Stimulated activated CD4-positive, alpha-beta T cell treated with anti-CD3 and anti-CD28 coated beads, Interleukin-1b, Interleukin-23, amount 100 ng/mL, for 48 hours (primary cell): ENCODE data around the gene ZBTB5.

Experiments
- DNase-seq: peaks from one replicate; pipeline ENCODE4 v3.0.0-alpha.2; 2020

The ZBTB5 gene

DNA sequence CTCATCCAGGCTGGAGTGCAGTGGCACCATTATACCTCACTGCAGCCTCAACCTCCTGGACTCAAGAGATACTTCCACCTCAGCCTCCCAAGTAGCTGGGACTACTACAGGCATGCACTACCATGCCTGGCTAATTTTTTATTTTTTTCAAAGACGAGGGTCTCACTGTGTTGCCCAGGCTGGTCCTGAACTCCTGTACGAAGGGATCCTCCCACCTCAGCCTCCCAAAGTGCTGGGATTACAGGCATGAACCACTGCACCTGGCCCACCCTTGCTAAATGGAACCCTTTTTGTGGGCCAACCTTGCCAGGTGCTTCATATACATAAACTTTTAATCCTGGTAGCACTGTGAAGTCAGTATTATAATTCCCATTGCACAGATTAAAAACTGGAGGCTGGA, 41.7 kb downstream of the ZBTB5 start:
- DNase-seq: no peak

GRCh38 chr9:37422289-37423104, 42.8 kb downstream of the ZBTB5 start, which contains the start of gene GRHPR:
TSS of gene GRHPR (plus strand) at chr9:37422696. CDS start at chr9:37422751, 55 bp downstream.
- DNase-seq: peak; percentile 90

DNA sequence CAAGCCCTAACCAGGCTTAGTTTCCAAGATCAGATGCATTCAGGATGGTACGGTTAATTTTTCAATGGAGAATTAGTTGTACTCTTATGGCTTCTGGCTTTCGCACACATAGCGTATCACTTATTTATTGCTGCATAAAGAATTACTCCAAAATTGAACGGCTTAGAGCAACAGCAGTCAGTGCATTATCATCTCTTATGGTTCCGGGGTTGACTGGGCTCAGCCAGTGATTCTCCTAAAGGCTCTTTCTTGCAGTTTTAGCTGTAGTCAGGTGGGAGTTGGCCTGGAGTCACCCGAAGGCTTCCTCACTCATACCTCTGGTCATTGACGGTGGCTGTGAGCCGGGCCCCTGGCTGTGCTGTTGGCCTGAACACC, 43.3 kb downstream of the ZBTB5 start:
- DNase-seq: no peak

DNA sequence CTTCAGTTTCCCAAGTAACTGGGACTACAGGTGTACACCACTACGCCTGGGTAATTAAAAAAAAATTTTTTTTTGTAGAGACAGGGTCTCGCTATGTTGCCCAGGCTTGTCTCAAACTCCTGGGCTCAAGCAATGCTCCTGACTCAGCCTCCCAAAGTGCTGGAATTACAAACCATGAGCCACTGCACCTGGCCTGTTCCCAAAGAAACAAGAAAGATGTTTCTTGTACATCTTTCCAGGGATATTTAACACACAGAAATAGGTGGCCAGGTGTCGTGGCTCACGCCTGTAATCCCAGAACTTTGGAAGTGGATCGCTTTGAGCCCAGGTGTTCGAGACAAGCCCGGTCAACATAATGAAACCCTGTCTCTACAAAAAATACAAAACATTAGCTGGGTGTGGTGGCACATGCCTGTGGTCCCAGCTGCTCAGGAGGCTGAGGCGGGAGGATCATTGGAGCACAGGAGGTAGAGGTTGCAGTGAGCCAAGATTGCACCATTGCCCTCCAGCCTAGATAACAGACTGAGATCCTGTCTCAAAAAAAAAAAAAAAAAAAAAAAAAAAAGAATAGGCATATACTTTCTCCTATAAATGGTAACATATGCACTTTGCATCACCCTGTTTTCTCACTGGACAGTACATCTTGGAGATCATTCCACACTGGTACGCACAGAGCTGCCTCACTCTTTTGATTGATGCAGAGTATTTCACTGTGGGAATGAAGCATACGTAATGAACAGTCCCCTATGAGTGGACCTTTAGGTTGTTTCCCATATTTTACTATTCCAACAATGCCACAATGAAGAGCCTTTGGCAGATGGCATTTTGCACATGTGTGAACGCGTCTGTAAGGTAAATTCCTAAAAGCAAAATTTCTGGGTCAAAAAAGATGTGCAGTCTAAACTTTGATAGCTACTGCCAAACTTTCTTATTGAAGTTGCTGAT, 44.7 kb downstream of the ZBTB5 start:
- no peak for DNase-seq

DNA sequence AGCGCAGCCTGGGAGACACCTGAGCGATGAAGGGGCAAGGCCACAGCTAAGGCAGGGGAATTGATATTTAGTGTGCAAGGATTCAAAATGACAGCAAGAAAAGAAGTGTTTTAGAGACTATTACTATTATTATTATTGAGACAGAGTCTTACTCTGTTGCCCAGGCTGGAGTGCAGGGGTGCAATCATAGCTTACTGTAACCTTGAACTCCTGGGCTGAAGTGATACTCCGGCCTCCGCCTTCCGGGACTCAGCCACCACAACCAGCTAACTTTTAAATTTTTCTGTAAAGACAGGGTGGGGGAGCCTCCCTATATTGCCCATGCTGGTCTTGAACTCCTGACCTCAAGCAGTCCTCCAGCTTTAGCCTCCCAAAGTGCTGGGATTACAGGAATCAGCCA, 46.0 kb downstream of the ZBTB5 start:
- no peak for DNase-seq

DNA sequence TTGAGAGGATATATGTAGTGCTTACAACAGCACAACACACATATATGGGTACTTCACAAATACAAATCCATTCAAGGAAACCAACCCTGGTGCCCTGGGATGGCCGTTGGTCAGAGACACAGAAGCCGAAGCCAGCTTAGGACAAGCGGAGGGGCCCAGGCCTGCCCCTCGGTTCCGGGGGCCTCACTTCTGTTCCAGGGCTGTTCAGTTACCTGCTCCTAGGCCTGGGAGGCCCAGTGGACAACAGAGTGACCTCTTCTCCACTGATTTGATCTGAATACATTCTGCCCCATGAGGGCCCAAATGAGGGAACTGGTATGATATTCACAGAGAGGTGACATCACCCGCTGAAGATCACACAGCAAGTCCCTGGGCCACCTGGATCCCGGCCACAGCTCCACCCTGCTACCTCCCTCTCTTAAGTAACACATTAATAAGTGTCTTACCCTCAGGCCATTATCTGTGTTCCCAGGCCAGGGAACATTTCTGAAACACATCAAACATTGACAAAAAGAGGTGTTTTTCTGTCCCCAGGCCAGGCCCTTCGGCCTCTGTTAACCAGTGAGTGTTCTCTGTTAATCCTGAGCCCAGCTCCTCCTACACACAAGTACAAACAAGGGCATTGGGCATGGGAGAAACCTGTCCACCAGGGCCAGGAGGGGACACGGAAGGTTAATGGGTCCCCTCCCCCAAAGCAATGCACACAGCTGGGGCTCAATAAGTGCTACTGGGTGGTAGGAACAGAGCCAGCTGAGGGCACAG, 47.2 kb downstream of the ZBTB5 start:
- no peak for DNase-seq

DNA sequence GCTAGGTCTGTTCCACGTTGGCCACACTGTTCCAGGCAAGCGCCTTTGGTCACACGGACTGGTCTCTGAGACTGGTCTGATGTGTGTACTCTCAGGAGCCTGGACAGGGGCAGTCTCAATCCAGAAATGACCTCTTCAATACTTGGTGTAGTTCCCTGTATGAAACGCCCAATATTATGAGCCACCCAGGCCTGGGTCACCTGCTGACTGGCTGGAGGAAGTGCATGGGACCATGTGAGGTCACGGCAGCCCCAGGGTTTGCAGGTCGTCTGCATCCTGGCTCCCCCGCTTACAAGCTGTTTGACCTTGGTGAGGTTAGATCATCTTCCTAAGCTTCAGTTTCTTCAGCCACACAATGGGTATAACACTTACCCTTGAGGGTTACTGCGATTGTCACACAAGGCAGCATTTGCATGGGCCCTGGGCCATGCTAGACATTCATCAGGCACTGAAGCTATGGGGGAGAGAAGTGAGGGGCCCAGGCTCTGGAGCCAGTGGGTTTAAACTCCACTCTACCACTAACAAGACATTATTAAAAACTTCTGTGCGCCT, 47.9 kb downstream of the ZBTB5 start:
- DNase-seq: no peak

DNA sequence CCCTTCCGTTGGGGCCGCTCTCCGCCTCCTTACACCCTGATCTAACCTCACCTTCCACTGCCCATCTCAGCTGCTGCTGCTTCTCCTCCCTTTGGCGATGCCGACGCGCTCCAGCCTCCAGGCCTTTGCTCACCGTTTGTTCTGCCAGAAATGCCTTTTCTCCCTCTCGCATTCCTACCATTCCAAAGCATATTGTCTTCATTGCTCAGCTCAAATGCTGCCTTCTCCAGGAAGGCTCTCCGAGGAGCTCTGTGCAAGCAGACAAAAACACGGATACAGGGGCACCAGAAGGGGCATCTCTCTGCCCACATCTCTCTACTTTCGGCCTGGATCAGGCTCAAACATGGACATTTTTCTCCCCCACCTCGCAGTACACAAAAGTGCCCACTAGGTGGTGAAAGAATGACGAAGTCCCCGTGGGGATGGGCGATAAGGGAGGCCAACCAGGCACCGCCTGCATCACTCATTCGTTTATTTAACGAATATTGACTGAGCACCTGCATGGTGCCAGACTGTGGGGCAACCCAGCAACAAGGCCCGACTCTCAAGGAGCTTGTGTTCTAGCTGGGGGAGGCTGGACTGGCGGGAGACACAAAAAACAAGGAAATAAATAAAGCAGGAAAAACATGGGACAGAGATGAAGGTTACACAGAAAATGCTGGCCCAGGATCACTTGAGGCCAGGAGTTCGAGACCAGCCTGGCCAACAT, 50.1 kb downstream of the ZBTB5 start:
- peak; percentile 81 for DNase-seq

DNA sequence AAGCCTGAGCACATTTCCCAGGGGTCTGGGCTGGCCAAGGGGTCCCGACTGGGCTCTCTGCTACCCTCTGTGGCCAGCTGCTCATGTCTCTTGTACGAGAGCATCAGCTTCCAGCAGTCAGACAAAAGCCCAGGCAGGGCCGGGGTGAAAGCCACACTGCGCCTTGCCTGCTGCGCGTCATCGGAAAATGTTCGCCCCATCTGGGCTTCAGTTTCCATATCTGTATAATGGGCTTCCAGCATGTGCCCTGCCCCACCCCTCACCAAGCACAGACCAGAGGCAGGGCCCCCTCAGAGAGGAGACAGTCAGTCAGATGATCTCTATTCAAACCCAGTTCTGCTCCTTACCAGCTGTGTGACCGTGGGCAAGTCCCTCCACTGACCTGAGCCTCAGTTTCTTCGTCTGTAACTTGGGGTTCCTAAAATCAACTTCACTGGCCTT, 50.7 kb downstream of the ZBTB5 start:
- no peak for DNase-seq

GRCh38 chr9:37413311-37413710, 51.9 kb downstream of the ZBTB5 start:
- no peak for DNase-seq

GRCh38 chr9:37412431-37413151, 52.7 kb downstream of the ZBTB5 start:
- no peak for DNase-seq

DNA sequence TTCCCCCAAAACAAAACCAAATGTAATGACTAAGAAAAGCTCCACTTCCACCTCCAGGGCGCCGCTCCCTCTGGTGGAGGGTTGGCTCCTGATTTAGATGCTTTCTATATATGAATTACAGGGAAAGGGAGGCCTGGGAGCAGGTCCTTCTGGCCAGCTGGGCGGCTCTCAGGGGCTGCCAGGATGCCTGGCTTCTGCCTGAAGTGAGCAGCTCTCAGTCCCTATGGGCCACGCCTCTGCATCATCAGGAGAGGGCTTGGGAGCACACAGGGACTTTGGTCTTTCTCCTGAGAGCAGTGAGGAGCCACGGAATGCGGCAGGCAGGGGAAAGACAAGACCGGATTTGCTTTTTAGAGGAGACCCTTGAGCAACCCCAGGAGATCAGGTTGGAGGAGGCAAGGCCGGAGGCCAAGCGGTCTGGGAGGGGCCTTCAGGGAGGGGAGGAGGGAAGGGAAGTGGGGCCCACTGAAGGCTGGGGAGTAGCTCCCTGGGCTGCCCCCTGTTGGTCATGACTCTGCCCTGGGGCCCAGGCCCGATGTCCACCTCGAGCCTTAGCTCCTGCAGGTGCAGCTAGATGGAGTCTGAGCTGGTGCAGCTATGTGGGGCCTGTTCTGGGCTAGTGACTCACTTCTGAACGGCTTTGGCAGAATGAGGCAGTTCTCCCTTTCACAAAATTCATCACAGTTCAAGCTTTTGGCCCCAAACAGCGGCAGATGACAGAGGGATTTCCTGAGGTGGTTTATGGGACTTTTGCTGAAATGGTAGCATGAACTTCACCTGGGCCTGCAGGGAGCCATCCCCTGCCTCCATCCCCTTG, 54.1 kb downstream of the ZBTB5 start:
- DNase-seq: peak; percentile 65

DNA sequence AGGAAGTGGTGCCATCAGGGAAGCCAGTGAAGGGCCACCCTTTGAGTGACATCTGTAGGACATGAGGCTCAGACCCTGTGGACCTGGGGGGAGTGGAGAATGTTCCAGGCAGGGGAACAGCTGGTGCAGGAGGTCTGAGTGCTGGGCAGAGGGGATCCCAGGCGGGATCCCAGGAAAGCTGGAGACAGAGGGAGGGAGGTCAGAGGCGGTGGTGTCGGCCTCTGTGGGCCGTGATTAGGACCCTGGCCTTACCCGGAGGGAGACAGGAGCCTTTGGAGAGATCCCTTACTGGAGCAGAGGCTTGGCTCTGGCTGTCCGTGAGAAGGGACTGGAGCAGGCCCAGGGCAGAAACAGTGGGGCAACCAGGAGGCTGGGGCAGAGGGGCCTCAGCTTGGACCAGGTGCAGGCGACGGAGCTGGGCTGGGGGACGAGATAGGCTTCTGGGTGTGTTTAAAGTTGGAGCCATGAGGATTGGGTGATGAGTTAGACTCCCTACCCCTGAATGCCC, 54.8 kb downstream of the ZBTB5 start:
- no peak for DNase-seq

DNA sequence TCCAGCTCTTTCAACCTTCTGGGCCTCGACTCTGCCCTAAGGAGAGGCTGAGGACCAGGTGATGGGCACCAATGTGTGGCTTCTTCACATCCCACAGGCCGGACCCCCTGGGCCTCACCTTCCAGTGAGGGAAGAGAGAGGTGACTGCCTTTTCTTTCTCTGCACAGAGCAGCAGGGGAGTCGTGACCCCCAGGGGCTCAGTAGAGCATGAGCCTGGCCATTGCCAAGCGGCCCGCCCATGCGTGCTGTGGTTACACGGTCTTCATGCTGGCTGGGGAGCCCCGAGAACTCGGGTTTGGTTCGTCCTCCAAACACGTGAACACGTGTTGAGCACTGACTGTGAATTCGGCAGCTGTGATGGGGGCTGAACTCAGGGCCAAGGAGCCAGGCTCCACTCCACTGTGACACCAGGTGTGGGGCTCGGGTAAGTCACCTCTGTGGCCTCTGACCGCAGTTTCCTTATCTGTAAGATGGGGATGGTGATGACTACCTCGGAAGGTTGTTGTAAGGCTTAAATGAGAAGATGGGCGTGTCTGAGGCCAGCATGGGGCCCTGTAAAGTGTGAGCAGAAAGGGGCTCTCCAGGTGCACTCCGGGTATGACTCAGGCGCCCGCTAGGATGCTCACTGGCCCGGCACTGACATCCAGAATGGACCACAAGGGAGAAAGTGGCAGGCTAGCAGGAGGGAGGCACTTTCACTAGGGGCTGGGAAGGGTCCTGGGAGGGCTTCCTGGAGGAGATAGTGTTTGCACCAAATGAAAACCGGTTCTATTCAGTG, 56.1 kb downstream of the ZBTB5 start:
- peak; percentile 83 for DNase-seq

GRCh38 chr9:37407468-37407867, 57.8 kb downstream of the ZBTB5 start:
- DNase-seq: no peak

- DNase-seq: no peak
Measured at GRCh38 chr9:37406603-37407401, 58.4 kb downstream of the ZBTB5 start.

DNA sequence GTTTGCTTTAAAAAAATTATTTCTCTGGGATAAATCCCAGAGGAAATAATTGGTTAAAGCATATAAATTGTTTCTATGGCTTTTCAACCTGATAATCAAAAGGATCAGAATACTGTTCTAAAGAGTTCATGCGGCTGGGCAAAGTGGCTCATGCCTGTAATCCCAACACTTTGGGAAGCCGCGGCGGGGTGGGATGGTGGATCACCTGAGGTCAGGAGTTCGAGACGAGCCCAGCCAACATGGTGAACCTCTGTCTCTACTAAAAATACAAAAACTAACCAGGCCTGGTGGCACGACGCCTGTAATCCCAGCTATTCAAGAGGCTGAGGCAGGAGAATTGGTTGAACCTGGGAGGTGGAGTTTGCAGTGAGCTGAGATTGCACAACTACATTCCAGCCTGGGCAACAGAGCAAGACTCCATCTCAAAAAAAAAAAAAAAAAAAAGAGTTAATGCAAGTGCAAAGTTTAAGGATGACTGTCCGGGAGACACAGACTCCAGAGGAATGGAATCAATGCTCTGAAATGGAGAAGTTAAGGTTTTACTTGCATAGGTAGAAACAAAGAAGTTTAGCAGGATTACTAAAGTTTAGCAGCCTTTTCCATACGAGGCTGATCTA, 59.4 kb downstream of the ZBTB5 start:
- no peak for DNase-seq

DNA sequence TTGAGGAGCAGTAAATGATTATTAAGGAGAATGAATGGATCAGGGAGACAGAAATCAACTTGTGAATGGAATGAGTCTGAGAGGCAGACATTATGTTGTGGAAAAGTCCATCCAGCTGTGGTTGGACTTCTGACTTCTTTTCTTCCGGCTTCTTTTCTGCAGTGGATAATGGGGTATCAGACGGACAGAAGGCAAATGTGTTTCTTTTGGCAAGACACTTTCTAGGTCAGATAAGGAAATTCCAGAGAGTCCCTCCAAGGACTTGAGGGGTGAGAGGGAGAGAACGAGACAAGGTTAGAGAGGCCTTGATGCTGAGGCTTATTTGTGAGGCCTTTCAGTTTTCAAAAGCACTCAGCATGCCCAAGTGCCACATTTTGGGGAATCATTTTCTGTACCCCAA, 59.9 kb downstream of the ZBTB5 start:
- no peak for DNase-seq
